ENCODE data around the gene PTPN14.

- TF ChIP-seq CTCF (IDR thresholded peaks at IDR 0.05; ENCODE audit: poor library complexity, severe bottlenecking) = no peak
- no peak for TF ChIP-seq RAD21 (conservative IDR thresholded peaks at IDR 0.05)
- no peak for TF ChIP-seq REST (IDR thresholded peaks at IDR 0.05; ENCODE audit: borderline replicate concordance)
- TF ChIP-seq TAF1 (IDR thresholded peaks at IDR 0.05; ENCODE audit: low read depth) = no peak
- TF ChIP-seq EP300 (conservative IDR thresholded peaks at IDR 0.05; ENCODE audit: poor library complexity, severe bottlenecking) = no peak
- TF ChIP-seq EZH2 (IDR thresholded peaks at IDR 0.05; ENCODE audit: borderline replicate concordance, insufficient read depth, low read length, poor library complexity, severe bottlenecking) = no peak
- no peak for TF ChIP-seq SMC3 (conservative IDR thresholded peaks at IDR 0.05; ENCODE audit: poor library complexity)
- TF ChIP-seq POLR2AphosphoS5 (IDR thresholded peaks at IDR 0.05) = no peak
Measured at GRCh38 chr1:214455479-214455878, 95.9 kb downstream of the PTPN14 start.

Data from neural cell (in vitro differentiated cells).